Keratinocyte (primary cell): ENCODE data around the gene HYI. TPM values are rescaled to one million over a fixed set of nuclear protein-coding genes. Genes with fewer than 3 reads are reported as not detected.

ENCODE experiments used
- DNase-seq: peaks from one replicate; pipeline ENCODE4 v3.0.0-alpha.2; 2011; ENCODE audit warnings: low read depth, missing footprints, low spot score
- FAIRE-seq: peaks from 2 replicates; lab custom pipeline; 2011; peaks lifted over from hg19 to GRCh38; lab: Jason Lieb, UNC
- H2AFZ ChIP-seq: 2 replicates; pipeline ENCODE4 v1.6.0; 2012; ENCODE audit warnings: low read length, control low read depth, inconsistent platforms; ENCODE audit not compliant: control insufficient read depth
- H3K27ac ChIP-seq: 2 replicates; pipeline ENCODE4 v1.5.1; 2011; ENCODE audit warnings: low read length; ENCODE audit not compliant: control insufficient read depth, insufficient read depth
- H3K27me3 ChIP-seq: 3 replicates; pipeline ENCODE4 v1.6.0; 2011; ENCODE audit warnings: low read length; ENCODE audit not compliant: control insufficient read depth, insufficient read depth; ENCODE audit errors: extremely low read depth
- H3K36me3 ChIP-seq, 2 experiments: 2 replicates in 1 of 2; 3 replicates in 1 of 2; pipeline ENCODE4 v1.5.1; 2011; ENCODE audit warnings: low read length in 2 of 2, mild to moderate bottlenecking in 1 of 2; ENCODE audit not compliant: control insufficient read depth in 2 of 2, insufficient read depth in 2 of 2; ENCODE audit errors: extremely low read depth in 1 of 2
- H3K4me1 ChIP-seq: 3 replicates; pipeline ENCODE4 v1.5.1; 2011; ENCODE audit warnings: low read length; ENCODE audit not compliant: control insufficient read depth, insufficient read depth; ENCODE audit errors: extremely low read depth
- H3K4me2 ChIP-seq: 3 replicates; pipeline ENCODE4 v1.6.0; 2011; ENCODE audit warnings: low read depth, low read length; ENCODE audit not compliant: control insufficient read depth, insufficient read depth; ENCODE audit errors: extremely low read depth
- H3K4me3 ChIP-seq, 3 experiments: fragments of 200-600 bp in 1 of 3; sonication (generic) in 1 of 3; 2 replicates in 2 of 3; 3 replicates in 1 of 3; pipeline ENCODE4 v1.5.1; 2011 to 2016; ENCODE audit warnings: low read length in 3 of 3, mild to moderate bottlenecking in 3 of 3, control low read depth in 2 of 3, inconsistent platforms in 1 of 3, low read depth in 1 of 3, mixed read lengths in 1 of 3, mixed run types in 1 of 3, moderate library complexity in 1 of 3; ENCODE audit not compliant: control insufficient read depth in 2 of 3, insufficient read depth in 2 of 3; ENCODE audit errors: extremely low read depth in 1 of 3
- H3K79me2 ChIP-seq: 2 replicates; pipeline ENCODE4 v1.6.0; 2012; ENCODE audit warnings: low read length; ENCODE audit not compliant: control insufficient read depth, insufficient read depth
- H3K9ac ChIP-seq: 3 replicates; pipeline ENCODE4 v1.6.0; 2011; ENCODE audit warnings: low read length; ENCODE audit not compliant: control insufficient read depth, insufficient read depth; ENCODE audit errors: extremely low read depth
- H3K9me1 ChIP-seq: 3 replicates; pipeline ENCODE4 v1.6.0; 2011; ENCODE audit warnings: low read length; ENCODE audit not compliant: control insufficient read depth, insufficient read depth; ENCODE audit errors: extremely low read depth
- H3K9me3 ChIP-seq: 2 replicates; pipeline ENCODE4 v1.5.1; 2012; ENCODE audit warnings: low read depth, low read length; ENCODE audit not compliant: control insufficient read depth
- H4K20me1 ChIP-seq: 3 replicates; pipeline ENCODE4 v1.6.0; 2011; ENCODE audit warnings: low read length; ENCODE audit not compliant: control insufficient read depth, insufficient read depth; ENCODE audit errors: extremely low read depth
- CTCF ChIP-seq, 3 experiments: IDR thresholded peaks in 1 of 3; conservative IDR thresholded peaks in 1 of 3; optimal IDR thresholded peaks in 1 of 3; 2 replicates in 2 of 3; 3 replicates in 1 of 3; pipeline versions ENCODE3 to v1.5.1; 2011; ENCODE audit warnings: low read length in 3 of 3, mild to moderate bottlenecking in 3 of 3, moderate library complexity in 2 of 3, control low read depth in 1 of 3, inconsistent platforms in 1 of 3; ENCODE audit not compliant: insufficient read depth in 2 of 3; ENCODE audit errors: extremely low read depth in 1 of 3
- EZH2 ChIP-seq: IDR thresholded peaks from one replicate; pipeline ENCODE4 v1.6.1; 2012; ENCODE audit warnings: inconsistent platforms, mild to moderate bottlenecking, low read length, moderate library complexity
- dilution Hi-C: fragments of 300-500 bp; cut with MboI; formaldehyde crosslinking; loops from one replicate; pipeline ENCODE4 v1.7.0; 2020; ENCODE audit warnings: low sequenced_read_pairs; ENCODE audit not compliant: extremely low pct_ligation_motif_present
- polyA plus RNA-seq, 5 experiments: library from polyadenylated mRNA; depleted of rRNA in 3 of 5; stranded (reverse) in 3 of 5; stranded (forward) in 1 of 5; unstranded in 1 of 5; fragments of >200 nt; gene quantifications; 1 replicate in 1 of 5; 2 replicates in 3 of 5; 3 replicates in 1 of 5; pipeline versions ENCODE4 v1.2.1 to v1.2.3, GENCODE V29; 2011 to 2012; ENCODE audit warnings: missing spikeins in 2 of 5, low read depth in 1 of 5, low replicate concordance in 1 of 5

HYI gene
- polyA plus RNA-seq, 1 donor (not counting 4 experiments of a cell fraction or from before 2014, with no cell fraction given), result 26.9 TPM

- DNase-seq, result no peak
- no peaks in the 10 kb centered on the region for H4K20me1 ChIP-seq
- no peaks in the 10 kb centered on the region for H3K9me3 ChIP-seq
- H3K4me2 ChIP-seq, result peak overlapping the region; percentile 87
- H3K27ac ChIP-seq, result peak overlapping the region; percentile 2
- no peaks in the 10 kb centered on the region for H3K9me1 ChIP-seq
- H3K9ac ChIP-seq, result peak overlapping the region; percentile 80
- no peak for TF ChIP-seq EZH2
- H3K4me3 ChIP-seq, result peak overlapping the region; percentile 39 to 70 (median 60)
- H3K4me1 ChIP-seq, result peaks cover 25% of the 10 kb centered on the region
- dilution Hi-C loops, result no loop called here
- H2AFZ ChIP-seq, result no peak overlapping the region
- peak; percentile 17 for FAIRE-seq
- no peaks in the 10 kb centered on the region for H3K27me3 ChIP-seq
- peaks cover 5% of the 10 kb centered on the region for H3K79me2 ChIP-seq
- H3K36me3 ChIP-seq, result peaks cover 25 to 39% of the 10 kb centered on the region in 2 experiments
Measured at GRCh38 chr1:43452789-43453441, 816 bp downstream of the HYI start.

GRCh38 chr1:43451701-43452532 lies 1.8 kb downstream of the HYI start:
- Histone ChIP-seq H3K9me3 (no peaks in the 10 kb centered on the region), H3K9ac (no peak overlapping the region), H4K20me1 (no peaks in the 10 kb centered on the region), H3K4me1 (peaks cover 25% of the 10 kb centered on the region), H3K36me3 (peaks cover 32 to 48% of the 10 kb centered on the region in 2 experiments), H3K4me3 (no peak overlapping the region), H3K79me2 (peaks cover 5% of the 10 kb centered on the region), H3K27me3 (no peaks in the 10 kb centered on the region), H2AFZ (no peak overlapping the region), H3K27ac (no peak overlapping the region), H3K9me1 (no peaks in the 10 kb centered on the region), H3K4me2 (peak overlapping the region; percentile 87)
- DNase-seq (no peak), FAIRE-seq (no peak)
- no peak for TF ChIP-seq CTCF (optimal IDR thresholded peaks at IDR 0.05 in 1 of 3, IDR thresholded peaks at IDR 0.05 in 1 of 3, conservative IDR thresholded peaks at IDR 0.05 in 1 of 3; ENCODE audit: extremely low read depth in 1 of 3, insufficient read depth in 2 of 3, low read length in 3 of 3)
- no peak for TF ChIP-seq EZH2
- dilution Hi-C loops, result no loop called here
